Activated T-helper 1 cell treated with anti-CD3 and anti-CD28 coated beads, Interleukin-2, amount 50 U/mL, for 16 hours (primary cell): Measurements from ENCODE around the gene ZNF687.

Source experiments
- DNase-seq, 2 donors: peaks; one replicate each; pipeline ENCODE4 v3.0.0-alpha.2; 2020; ENCODE audit warnings: low read depth in 1 of 2, low spot score in 1 of 2

The ZNF687 gene

GRCh38 chr1:151312411-151312810 is 30.3 kb downstream of the ZNF687 start:
- DNase-seq, result no peak

- no peak for DNase-seq
Measured at GRCh38 chr1:151312826-151313225, 30.7 kb downstream of the ZNF687 start.

- no peak for DNase-seq
Measured at GRCh38 chr1:151313501-151313900, 31.4 kb downstream of the ZNF687 start.

- DNase-seq, result no peak
Measured at GRCh38 chr1:151314137-151314875, 32.2 kb downstream of the ZNF687 start.

GRCh38 chr1:151315565-151316235 is 33.6 kb downstream of the ZNF687 start:
- no peak for DNase-seq

- DNase-seq, result no peak
Measured at GRCh38 chr1:151318975-151319374, 36.9 kb downstream of the ZNF687 start.

GRCh38 chr1:151324390-151324930 is 42.4 kb downstream of the ZNF687 start:
- DNase-seq, result no peak

- no peak for DNase-seq
Measured at GRCh38 chr1:151325231-151325630, 43.1 kb downstream of the ZNF687 start.

- DNase-seq, result no peak
Measured at GRCh38 chr1:151325646-151326429, 43.7 kb downstream of the ZNF687 start.

- DNase-seq, result peak; percentile 9 to 35
Measured at GRCh38 chr1:151326619-151327222, 44.6 kb downstream of the ZNF687 start.

- peak; percentile 62 to 71 for DNase-seq
Measured at GRCh38 chr1:151327223-151327902, 45.3 kb downstream of the ZNF687 start, which contains the start of gene PI4KB. Gene PI4KB (minus strand): TSS chr1:151327416. CDS start chr1:151316481, 10,935 bp downstream.

- DNase-seq, result no peak
Measured at GRCh38 chr1:151327903-151328674, 46.0 kb downstream of the ZNF687 start.

GRCh38 chr1:151334822-151335221 is 52.7 kb downstream of the ZNF687 start:
- DNase-seq, result no peak

GRCh38 chr1:151336556-151336955 is 54.5 kb downstream of the ZNF687 start:
- DNase-seq, result no peak

- DNase-seq, result peak in 1 of 2 donors; percentile 22
Measured at GRCh38 chr1:151340870-151341754, 59.0 kb downstream of the ZNF687 start.
